Lower leg skin (tissue), 4 donors: ENCODE results near the gene SERBP1. TPM values are rescaled to one million over a fixed set of nuclear protein-coding genes. Genes with fewer than 3 reads are reported as not detected.
"Not testable (repeated sequence)": the region's sequence is repeated elsewhere in the genome, so short reads cannot be mapped to it uniquely, and the experiment has no call there.

Source experiments
- DNase-seq, 2 donors: peaks; one replicate each; pipeline ENCODE4 v3.0.0-alpha.2; 2019; ENCODE audit warnings: low spot score in 2 of 2
- H3K4me3 ChIP-seq: fragments of 200-600 bp; sonication (generic); 2 replicates; pipeline ENCODE4 v1.5.1; 2017; ENCODE audit warnings: mild to moderate bottlenecking, low read depth; ENCODE audit not compliant: poor library complexity, severe bottlenecking
- POLR2A ChIP-seq, 2 donors: fragments of 450-650 bp; IDR thresholded peaks; one replicate each; pipeline ENCODE4 v1.6.1; 2016 to 2017; ENCODE audit warnings: antibody characterized with exemption in 2 of 2, mild to moderate bottlenecking in 1 of 2, moderate library complexity in 1 of 2
- WGBS, 2 donors: methylation state at CpG; one replicate each; pipeline ENCODE4 v1.1.5; 2018; 5-methylcytosine and 5-hydroxymethylcytosine counted together
- intact Hi-C: fragments of 100-400 bp; cut with DNase I; formaldehyde crosslinking; loops from one replicate; pipeline ENCODE4 v1.15.0; 2023; ENCODE audit warnings: low total_unique reads
- total RNA-seq, 4 donors: library from RNA; depleted of rRNA; stranded (reverse); fragments of >200 nt; gene quantifications; one replicate each; pipeline ENCODE4 v1.1.0, GENCODE V29; 2016
- TF ChIP-seq, protein P1 (sequence below), 3 donors: fragments of 450-650 bp; IDR thresholded peaks; one replicate each; pipeline ENCODE4 v1.5.1; 2016; ENCODE audit warnings: antibody characterized with exemption in 3 of 3, mild to moderate bottlenecking in 3 of 3, moderate library complexity in 2 of 3

SERBP1 gene
- total RNA-seq, 4 donors from 2014 or later: 232 to 292 (median 273) TPM

DNA sequence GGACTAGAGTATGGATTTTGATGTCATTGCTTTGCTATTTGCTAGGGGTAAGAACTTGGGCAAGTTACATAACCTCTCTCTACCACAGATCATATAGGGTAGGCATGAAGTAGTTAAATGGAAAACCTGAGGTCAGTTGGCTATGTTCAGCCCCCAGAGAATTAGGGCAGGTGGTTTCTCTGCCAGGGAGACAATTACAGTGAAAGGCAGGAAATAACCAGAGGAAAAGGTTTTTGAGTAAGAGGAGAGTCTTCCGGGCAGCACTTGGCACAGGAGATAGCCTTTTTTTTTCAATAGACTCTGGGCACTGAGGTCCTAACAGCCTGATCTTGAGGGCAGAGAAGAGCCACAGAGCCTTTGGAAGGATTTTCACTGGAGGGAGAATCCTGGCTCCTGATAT lies 16.7 kb upstream of the SERBP1 start:
- DNase-seq: no peak
- intact Hi-C loops: no loop called here
- WGBS, 2 donors: 52 to 82% methylated on average over 1 of the region's 1 CpG

DNA sequence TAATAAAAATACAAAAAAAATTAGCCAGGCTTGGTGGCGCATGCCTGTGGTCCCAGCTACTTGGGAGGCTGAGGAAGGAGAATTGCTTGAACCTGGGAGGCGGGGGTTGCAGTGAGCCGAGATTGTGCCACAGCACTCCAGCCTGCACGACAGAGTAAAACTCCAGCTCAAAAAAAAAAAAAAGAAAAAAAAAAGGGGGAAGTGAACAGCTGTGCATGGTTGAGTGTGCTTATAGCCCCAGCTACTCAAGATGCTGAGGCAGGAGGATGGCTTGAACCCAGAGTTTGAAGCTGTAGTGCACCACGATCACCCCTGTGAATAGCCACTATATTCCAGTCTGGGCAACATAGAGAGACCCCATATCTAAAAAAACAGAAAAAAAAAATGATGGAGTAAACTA lies 15.8 kb upstream of the SERBP1 start:
- DNase-seq, intact Hi-C loops, H3K4me3 ChIP-seq: not testable (repeated sequence)
- WGBS, 2 donors: 65 to 77% methylated on average over 5 of the region's 5 CpGs

More for the DNA sequence above, 16.7 kb upstream of the SERBP1 start:
- no peak overlapping the region for H3K4me3 ChIP-seq
- no peak for TF ChIP-seq POLR2A (IDR thresholded peaks at IDR 0.05)
- TF ChIP-seq, protein P1, sequence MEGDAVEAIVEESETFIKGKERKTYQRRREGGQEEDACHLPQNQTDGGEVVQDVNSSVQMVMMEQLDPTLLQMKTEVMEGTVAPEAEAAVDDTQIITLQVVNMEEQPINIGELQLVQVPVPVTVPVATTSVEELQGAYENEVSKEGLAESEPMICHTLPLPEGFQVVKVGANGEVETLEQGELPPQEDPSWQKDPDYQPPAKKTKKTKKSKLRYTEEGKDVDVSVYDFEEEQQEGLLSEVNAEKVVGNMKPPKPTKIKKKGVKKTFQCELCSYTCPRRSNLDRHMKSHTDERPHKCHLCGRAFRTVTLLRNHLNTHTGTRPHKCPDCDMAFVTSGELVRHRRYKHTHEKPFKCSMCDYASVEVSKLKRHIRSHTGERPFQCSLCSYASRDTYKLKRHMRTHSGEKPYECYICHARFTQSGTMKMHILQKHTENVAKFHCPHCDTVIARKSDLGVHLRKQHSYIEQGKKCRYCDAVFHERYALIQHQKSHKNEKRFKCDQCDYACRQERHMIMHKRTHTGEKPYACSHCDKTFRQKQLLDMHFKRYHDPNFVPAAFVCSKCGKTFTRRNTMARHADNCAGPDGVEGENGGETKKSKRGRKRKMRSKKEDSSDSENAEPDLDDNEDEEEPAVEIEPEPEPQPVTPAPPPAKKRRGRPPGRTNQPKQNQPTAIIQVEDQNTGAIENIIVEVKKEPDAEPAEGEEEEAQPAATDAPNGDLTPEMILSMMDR (IDR thresholded peaks at IDR 0.05): no peak

DNA sequence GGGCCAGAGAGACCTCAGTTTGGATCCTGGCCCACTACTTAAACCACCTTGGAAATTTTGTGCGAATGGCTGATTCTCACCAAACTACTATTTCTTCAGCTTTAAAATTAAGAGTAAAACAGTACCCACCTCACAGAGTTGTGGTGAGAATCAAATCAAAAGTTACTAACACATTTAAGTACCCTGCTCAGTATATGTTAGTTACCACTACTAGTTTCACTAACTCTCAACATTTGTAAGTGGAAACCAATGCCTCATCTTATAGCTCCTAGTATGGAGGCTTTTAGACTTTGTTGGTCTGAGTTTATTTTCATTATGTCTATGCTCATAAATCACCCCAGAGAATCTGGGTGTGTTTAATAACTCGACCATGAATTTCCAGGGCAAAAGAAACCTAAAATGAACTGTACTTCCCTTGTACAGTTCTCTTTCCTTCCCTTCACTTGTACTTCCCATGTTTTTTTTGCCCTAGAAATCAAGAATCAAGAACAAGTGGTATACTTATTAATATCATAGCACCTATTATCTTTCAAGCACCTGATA lies 11.6 kb upstream of the SERBP1 start:
- no peak overlapping the region for H3K4me3 ChIP-seq
- no peak for DNase-seq
- TF ChIP-seq, protein P1 (IDR thresholded peaks at IDR 0.05): no peak
- TF ChIP-seq POLR2A (IDR thresholded peaks at IDR 0.05): no peak
- intact Hi-C loops: no loop called here
- WGBS, 2 donors: 59 to 71% methylated on average over 2 of the region's 2 CpGs

DNA sequence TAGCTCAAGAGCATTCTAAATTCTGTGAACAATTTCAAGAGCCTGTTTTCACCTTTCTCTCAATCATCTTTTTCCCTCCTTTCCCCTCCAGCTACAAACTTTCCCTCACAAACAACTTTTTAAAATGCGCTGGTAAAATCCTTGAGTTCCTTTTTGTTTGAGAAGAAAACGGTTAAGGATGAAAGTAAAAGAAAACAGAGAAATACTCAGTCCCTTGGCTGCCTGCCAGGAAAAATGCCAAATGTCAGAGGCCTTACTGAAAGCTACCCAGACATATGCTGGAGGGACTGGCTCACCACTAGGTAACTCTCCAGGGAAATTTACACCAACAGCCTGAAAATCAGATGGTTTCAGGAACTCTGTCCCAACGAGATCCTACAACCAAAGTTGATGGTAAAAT lies 11.0 kb upstream of the SERBP1 start:
- no peak overlapping the region for H3K4me3 ChIP-seq
- DNase-seq: no peak
- 39 to 53% methylated on average over 3 of the region's 3 CpGs for WGBS, 2 donors
- no peak for TF ChIP-seq POLR2A (IDR thresholded peaks at IDR 0.05)
- TF ChIP-seq, protein P1 (IDR thresholded peaks at IDR 0.05): no peak
- intact Hi-C loops: no loop called here

DNA sequence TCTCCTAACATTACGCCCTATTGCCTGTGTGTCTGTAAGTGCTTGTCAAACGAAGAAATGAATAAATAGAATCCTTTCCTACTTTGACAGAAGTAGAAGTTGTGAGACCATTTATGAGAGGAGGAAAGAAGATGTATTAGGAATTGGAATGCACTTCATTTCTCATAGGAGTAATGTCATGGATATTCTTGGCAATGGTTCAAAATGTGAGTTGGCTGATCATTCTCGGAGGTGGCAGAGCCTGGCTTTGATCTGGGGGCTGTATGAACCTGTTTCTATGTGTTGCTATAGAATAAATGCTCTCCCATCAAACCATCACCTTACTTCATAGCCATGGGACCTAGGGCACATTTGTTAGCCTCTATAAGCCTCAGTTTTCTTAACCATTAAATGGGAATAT lies 10.1 kb upstream of the SERBP1 start:
- DNase-seq: no peak
- intact Hi-C loops: no loop called here
- H3K4me3 ChIP-seq: no peak overlapping the region
- 61 to 62% methylated on average over 3 of the region's 3 CpGs for WGBS, 2 donors
- TF ChIP-seq, protein P1 (IDR thresholded peaks at IDR 0.05): no peak
- no peak for TF ChIP-seq POLR2A (IDR thresholded peaks at IDR 0.05)

DNA sequence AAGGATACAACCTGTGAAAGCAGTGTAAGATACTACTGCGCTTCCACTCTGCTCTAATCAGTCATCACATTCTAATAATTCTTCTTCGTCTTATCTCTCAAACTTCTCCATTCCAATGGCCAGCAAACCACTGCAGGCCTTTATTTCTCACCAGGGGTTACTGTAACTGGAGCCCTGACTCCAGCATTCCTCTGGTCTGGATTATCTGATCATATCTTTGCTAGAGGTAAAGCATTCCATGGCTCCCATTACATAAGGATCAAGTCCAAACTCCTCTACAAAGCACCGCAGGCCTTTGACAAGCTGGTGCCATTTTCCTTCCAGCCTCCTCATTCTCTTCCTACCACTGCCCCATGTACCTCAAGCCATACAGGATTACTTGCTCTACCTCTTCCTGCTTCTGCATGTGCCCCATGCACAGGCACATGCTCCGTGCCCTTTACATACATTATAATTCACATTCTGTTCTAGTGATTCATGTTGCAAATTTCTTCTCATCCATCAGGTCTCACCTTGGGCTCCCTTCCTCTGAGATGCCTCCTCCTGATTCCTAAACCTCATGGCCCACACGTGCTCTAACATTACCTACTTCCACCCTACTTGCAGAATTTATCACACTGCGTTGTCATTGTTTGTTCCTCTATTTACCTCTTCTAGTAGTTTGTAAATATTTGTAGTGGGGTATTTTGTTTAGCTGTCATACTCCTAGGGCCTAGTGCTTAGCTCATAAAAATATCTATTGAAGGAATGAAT lies 9.3 kb upstream of the SERBP1 start:
- DNase-seq: no peak
- WGBS, 2 donors: 75 to 84% methylated on average over 6 of the region's 6 CpGs
- H3K4me3 ChIP-seq: no peak overlapping the region
- no peak for TF ChIP-seq POLR2A (IDR thresholded peaks at IDR 0.05)
- TF ChIP-seq, protein P1 (IDR thresholded peaks at IDR 0.05): no peak
- intact Hi-C loops: no loop called here
